Measurements from ENCODE around the gene PWP2.
"Not testable (repeated sequence)": the region's sequence is repeated elsewhere in the genome, so short reads cannot be mapped to it uniquely, and the experiment has no call there.

PWP2 gene

GRCh38 chr21:44167527-44167926 lies 60.3 kb downstream of the PWP2 start:
- not testable (repeated sequence) for DNase-seq

GRCh38 chr21:44170326-44170725 lies 63.1 kb downstream of the PWP2 start:
- not testable (repeated sequence) for DNase-seq

- DNase-seq, result not testable (repeated sequence)
Measured at GRCh38 chr21:44170863-44171262, 63.7 kb downstream of the PWP2 start.

GRCh38 chr21:44171962-44172572 lies 64.9 kb downstream of the PWP2 start:
- DNase-seq, result not testable (repeated sequence)

GRCh38 chr21:44172741-44173140 lies 65.5 kb downstream of the PWP2 start:
- DNase-seq, result not testable (repeated sequence)

GRCh38 chr21:44175189-44175588 lies 68.0 kb downstream of the PWP2 start:
- DNase-seq, result not testable (repeated sequence)

- not testable (repeated sequence) for DNase-seq
Measured at GRCh38 chr21:44176127-44176526, 68.9 kb downstream of the PWP2 start.
